ENCODE results near the gene ULBP3.

DNA sequence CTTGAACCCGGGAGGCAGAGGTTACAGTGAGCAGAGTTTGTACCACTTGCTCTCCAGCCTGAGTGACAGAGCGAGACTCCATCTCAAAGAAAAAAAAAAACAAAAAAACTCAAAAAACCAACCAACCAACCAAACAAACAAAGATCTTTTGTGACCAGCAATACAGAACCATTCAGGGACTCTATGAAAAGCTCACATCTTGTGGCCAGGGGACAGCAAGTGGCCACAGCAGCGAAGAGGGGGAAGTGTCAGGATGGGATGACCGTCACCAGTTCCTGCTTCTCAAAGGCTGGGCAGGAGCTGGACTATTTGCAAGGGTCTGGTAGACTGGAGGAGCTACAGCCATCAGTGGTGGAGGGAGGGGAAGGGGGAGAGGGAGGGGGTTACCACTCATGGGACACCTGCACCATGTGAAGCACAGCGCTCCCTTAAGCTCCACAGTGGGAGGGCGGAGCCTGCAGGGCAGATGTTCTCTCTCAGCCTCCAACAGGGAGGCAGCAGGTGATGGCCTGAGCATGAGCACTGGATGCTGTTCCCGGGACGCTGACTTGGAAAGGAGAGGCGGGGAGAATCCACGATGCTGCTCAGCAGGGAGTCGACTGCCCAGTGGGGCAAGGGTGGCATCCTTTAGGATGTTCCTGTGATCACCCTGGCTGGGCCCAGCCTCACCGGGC lies 19.7 kb upstream of the ULBP3 start:
- TF ChIP-seq, protein P1, sequence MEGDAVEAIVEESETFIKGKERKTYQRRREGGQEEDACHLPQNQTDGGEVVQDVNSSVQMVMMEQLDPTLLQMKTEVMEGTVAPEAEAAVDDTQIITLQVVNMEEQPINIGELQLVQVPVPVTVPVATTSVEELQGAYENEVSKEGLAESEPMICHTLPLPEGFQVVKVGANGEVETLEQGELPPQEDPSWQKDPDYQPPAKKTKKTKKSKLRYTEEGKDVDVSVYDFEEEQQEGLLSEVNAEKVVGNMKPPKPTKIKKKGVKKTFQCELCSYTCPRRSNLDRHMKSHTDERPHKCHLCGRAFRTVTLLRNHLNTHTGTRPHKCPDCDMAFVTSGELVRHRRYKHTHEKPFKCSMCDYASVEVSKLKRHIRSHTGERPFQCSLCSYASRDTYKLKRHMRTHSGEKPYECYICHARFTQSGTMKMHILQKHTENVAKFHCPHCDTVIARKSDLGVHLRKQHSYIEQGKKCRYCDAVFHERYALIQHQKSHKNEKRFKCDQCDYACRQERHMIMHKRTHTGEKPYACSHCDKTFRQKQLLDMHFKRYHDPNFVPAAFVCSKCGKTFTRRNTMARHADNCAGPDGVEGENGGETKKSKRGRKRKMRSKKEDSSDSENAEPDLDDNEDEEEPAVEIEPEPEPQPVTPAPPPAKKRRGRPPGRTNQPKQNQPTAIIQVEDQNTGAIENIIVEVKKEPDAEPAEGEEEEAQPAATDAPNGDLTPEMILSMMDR (IDR thresholded peaks at IDR 0.05), result no peak
- TF ChIP-seq POLR2A (IDR thresholded peaks at IDR 0.05) (no peak), EP300 (IDR thresholded peaks at IDR 0.05) (no peak), POLR2AphosphoS5 (IDR thresholded peaks at IDR 0.05) (no peak)

All from gastroesophageal sphincter (tissue), 3 donors.